T-cell (primary cell): ENCODE measurements around the gene METTL13. TPM values are rescaled to one million over a fixed set of nuclear protein-coding genes. Genes with fewer than 3 reads are reported as not detected.

Experiments used
- ATAC-seq, 4 experiments: fragments of 200-7000 bp in 3 of 4; fragments of 150-1000 bp in 1 of 4; cut with Tn5 transposase; replicated peaks in 1 of 4; 1 replicate in 3 of 4; 2 replicates in 1 of 4; pipeline ENCODE4 v1.10.0; 2021; ENCODE audit warnings: moderate library complexity in 3 of 4, mild to moderate bottlenecking in 2 of 4, moderate number of reproducible peaks in 1 of 4
- CTCF ChIA-PET, 2 donors: fragments of 300-600 bp; sonication (Branson Sonifier 250); formaldehyde crosslinking; loops; one replicate each; lab custom pipeline; 2022; ENCODE audit warnings: antibody characterized with exemption in 2 of 2; lab: Charles Lee
- POLR2A ChIA-PET, 2 donors: fragments of 300-600 bp; sonication (Branson Sonifier 250); formaldehyde crosslinking; loops; one replicate each; lab custom pipeline; 2022; ENCODE audit warnings: antibody characterized with exemption in 2 of 2; lab: Charles Lee
- DNase-seq, 35 experiments: peaks; one replicate each; pipeline versions ENCODE4 v3.0.0 to v3.0.0-alpha.2; 2013 to 2023
- H3K27ac ChIP-seq: one replicate; pipeline ENCODE4 v1.5.1; 2013; ENCODE audit warnings: low read length
- H3K27me3 ChIP-seq, 2 experiments: replicated peaks in 1 of 2; 1 replicate in 1 of 2; 2 replicates in 1 of 2; pipeline versions ENCODE4 v1.6.1 to v1.7.0; 2013; ENCODE audit warnings: low read length in 1 of 2, mixed read lengths in 1 of 2; ENCODE audit not compliant: control insufficient read depth in 2 of 2, insufficient read depth in 2 of 2; ENCODE audit errors: extremely low read depth in 1 of 2
- H3K36me3 ChIP-seq, 2 donors: 1 replicate in 1 of 2; 2 replicates in 1 of 2; pipeline versions ENCODE4 v1.6.1 to v1.7.0; 2013; ENCODE audit warnings: low read length in 1 of 2; ENCODE audit not compliant: control insufficient read depth in 2 of 2, insufficient read depth in 1 of 2; ENCODE audit errors: extremely low read depth in 1 of 2
- H3K4me1 ChIP-seq, 2 experiments: 1 replicate in 1 of 2; 2 replicates in 1 of 2; pipeline versions ENCODE4 v1.6.1 to v1.7.0; 2013; ENCODE audit warnings: low read length in 2 of 2, mixed read lengths in 1 of 2; ENCODE audit not compliant: insufficient read depth in 2 of 2, control insufficient read depth in 1 of 2; ENCODE audit errors: extremely low read depth in 1 of 2
- H3K4me3 ChIP-seq, 2 donors: 1 replicate in 1 of 2; 2 replicates in 1 of 2; pipeline versions ENCODE4 v1.5.1 to v1.7.0; 2013; ENCODE audit warnings: mild to moderate bottlenecking in 2 of 2, low read length in 1 of 2, moderate library complexity in 1 of 2; ENCODE audit not compliant: control insufficient read depth in 1 of 2; ENCODE audit errors: extremely low read depth in 1 of 2
- H3K9me3 ChIP-seq: 2 replicates; pipeline ENCODE4 v1.7.0; 2013
- H3K27ac Mint-ChIP-seq, 2 donors: one replicate each; pipeline ENCODE4 v1.8.0; 2020 to 2021; ENCODE audit warnings: mild to moderate bottlenecking in 2 of 2, mixed read lengths in 2 of 2
- H3K27me3 Mint-ChIP-seq, 2 donors: one replicate each; pipeline ENCODE4 v1.8.0; 2021 to 2022; ENCODE audit warnings: mixed read lengths in 2 of 2
- H3K36me3 Mint-ChIP-seq: one replicate; pipeline ENCODE4 v1.8.0; 2021; ENCODE audit warnings: mixed read lengths
- H3K4me1 Mint-ChIP-seq, 3 donors: one replicate each; pipeline ENCODE4 v1.8.0; 2020 to 2022; ENCODE audit warnings: mixed read lengths in 3 of 3, mild to moderate bottlenecking in 1 of 3
- H3K4me3 Mint-ChIP-seq, 3 donors: one replicate each; pipeline ENCODE4 v1.8.0; 2020 to 2022; ENCODE audit warnings: mild to moderate bottlenecking in 3 of 3, mixed read lengths in 3 of 3, moderate library complexity in 3 of 3
- H3K9me3 Mint-ChIP-seq, 3 donors: one replicate each; pipeline ENCODE4 v1.8.0; 2020 to 2022; ENCODE audit warnings: mixed read lengths in 3 of 3
- WGBS: methylation state at CpG from one replicate; pipeline ENCODE4 v1.1.5; 2013; ENCODE audit warnings: missing lambda C conversion rate; ENCODE audit not compliant: insufficient coverage; 5-methylcytosine and 5-hydroxymethylcytosine counted together
- total RNA-seq, 35 experiments: library from RNA in 6 of 35; stranded (reverse) in 6 of 35; fragments of 120-200 nt in 1 of 35; gene quantifications; one replicate each; pipeline versions ENCODE4 v1.2.1 to v1.2.4 and lab custom pipeline; 2013 to 2026

The METTL13 gene
- total RNA-seq, 5 donors from 2014 or later (not counting 1 experiment from before 2014, with no cell fraction given), result 16.0 to 37.6 (median 35.2) TPM

GRCh38 chr1:171787686-171788480 is 6.4 kb downstream of the METTL13 start:
- H3K9me3 Mint-ChIP-seq, result no peaks in the 10 kb centered on the region
- DNase-seq (no peak), ATAC-seq (no peak)
- H3K36me3 ChIP-seq, result peaks cover 26 to 93% of the 10 kb centered on the region in 2 donors
- peaks cover 10 to 19% of the 10 kb centered on the region in 2 experiments for H3K4me1 ChIP-seq
- no peak overlapping the region for H3K27ac Mint-ChIP-seq
- peaks cover 37 to 51% (median 43%) of the 10 kb centered on the region in 3 donors for H3K4me1 Mint-ChIP-seq
- H3K36me3 Mint-ChIP-seq, result peaks cover 76% of the 10 kb centered on the region
- CTCF ChIA-PET, result no interaction called here
- no peak overlapping the region for H3K4me3 Mint-ChIP-seq
- no peaks in the 10 kb centered on the region for H3K27me3 Mint-ChIP-seq
- H3K9me3 ChIP-seq, result no peaks in the 10 kb centered on the region
- no peak overlapping the region for H3K4me3 ChIP-seq
- H3K27me3 ChIP-seq, result no peaks in the 10 kb centered on the region
- 96% methylated on average over 12 of the region's 15 CpGs for WGBS
- H3K27ac ChIP-seq, result no peak overlapping the region
- POLR2A ChIA-PET, result no interaction called here

GRCh38 chr1:171788696-171789095 is 7.2 kb downstream of the METTL13 start:
- Histone ChIP-seq H3K4me1 (peaks cover 3 to 15% of the 10 kb centered on the region in 2 experiments), H3K27me3 (no peaks in the 10 kb centered on the region), H3K4me3 (no peak overlapping the region), H3K9me3 (no peaks in the 10 kb centered on the region), H3K36me3 (peaks cover 23 to 98% of the 10 kb centered on the region in 2 donors), H3K27ac (no peak overlapping the region)
- no peaks in the 10 kb centered on the region for H3K27me3 Mint-ChIP-seq
- peaks cover 78% of the 10 kb centered on the region for H3K36me3 Mint-ChIP-seq
- ChIA-PET POLR2A (no interaction called here), CTCF (no interaction called here)
- no peaks in the 10 kb centered on the region for H3K9me3 Mint-ChIP-seq
- DNase-seq (no peak), ATAC-seq (no peak)
- peaks cover 29 to 45% (median 37%) of the 10 kb centered on the region in 3 donors for H3K4me1 Mint-ChIP-seq
- WGBS, result 93% methylated on average over 3 of the region's 5 CpGs
- H3K27ac Mint-ChIP-seq, result no peak overlapping the region
- no peak overlapping the region for H3K4me3 Mint-ChIP-seq

GRCh38 chr1:171790318-171790717 is 8.9 kb downstream of the METTL13 start:
- ChIA-PET CTCF (no interaction called here), POLR2A (no interaction called here)
- no peaks in the 10 kb centered on the region for H3K9me3 ChIP-seq
- 100% methylated on average over 3 of the region's 6 CpGs for WGBS
- H3K9me3 Mint-ChIP-seq, result no peaks in the 10 kb centered on the region
- H3K36me3 Mint-ChIP-seq, result peaks cover 80% of the 10 kb centered on the region
- no peak for DNase-seq
- H3K4me3 Mint-ChIP-seq, result no peak overlapping the region
- no peak overlapping the region for H3K27ac ChIP-seq
- ATAC-seq, result no peak
- H3K4me1 ChIP-seq, result peaks cover 0 to 7% of the 10 kb centered on the region in 2 experiments
- peaks cover 16 to 40% (median 31%) of the 10 kb centered on the region in 3 donors for H3K4me1 Mint-ChIP-seq
- no peak overlapping the region for H3K27ac Mint-ChIP-seq
- H3K36me3 ChIP-seq, result peaks cover 27 to 98% of the 10 kb centered on the region in 2 donors
- H3K4me3 ChIP-seq, result no peak overlapping the region
- H3K27me3 ChIP-seq, result no peaks in the 10 kb centered on the region
- H3K27me3 Mint-ChIP-seq, result no peaks in the 10 kb centered on the region

- no peaks in the 10 kb centered on the region for H3K27me3 Mint-ChIP-seq
- Histone ChIP-seq H3K9me3 (no peaks in the 10 kb centered on the region), H3K27me3 (no peaks in the 10 kb centered on the region), H3K4me3 (no peak overlapping the region), H3K36me3 (peaks cover 35 to 98% of the 10 kb centered on the region in 2 donors), H3K27ac (no peak overlapping the region), H3K4me1 (no peaks in the 10 kb centered on the region)
- 90% methylated on average over 3 of the region's 7 CpGs for WGBS
- CTCF ChIA-PET, result no interaction called here
- POLR2A ChIA-PET, result no interaction called here
- DNase-seq (no peak), ATAC-seq (no peak)
- H3K9me3 Mint-ChIP-seq, result no peaks in the 10 kb centered on the region
- no peak overlapping the region for H3K27ac Mint-ChIP-seq
- H3K4me1 Mint-ChIP-seq, result peaks cover 2 to 27% (median 16%) of the 10 kb centered on the region in 3 donors
- peaks cover 80% of the 10 kb centered on the region for H3K36me3 Mint-ChIP-seq
- H3K4me3 Mint-ChIP-seq, result no peak overlapping the region
Observed at GRCh38 chr1:171792656-171793369, 11.4 kb downstream of the METTL13 start.

GRCh38 chr1:171793636-171794035 is 12.2 kb downstream of the METTL13 start:
- POLR2A ChIA-PET, result no interaction called here
- peak in 1 of 4 experiments; percentile 13 for ATAC-seq
- Histone ChIP-seq H3K9me3 (no peaks in the 10 kb centered on the region), H3K4me1 (no peaks in the 10 kb centered on the region), H3K4me3 (no peak overlapping the region), H3K27ac (no peak overlapping the region), H3K27me3 (no peaks in the 10 kb centered on the region), H3K36me3 (peaks cover 32 to 92% of the 10 kb centered on the region in 2 donors)
- Mint-ChIP-seq H3K27ac (peak overlapping the region; percentile 64 to 66), H3K27me3 (no peaks in the 10 kb centered on the region), H3K4me3 (no peak overlapping the region), H3K4me1 (peaks cover 0 to 24% (median 14%) of the 10 kb centered on the region in 3 donors), H3K9me3 (no peaks in the 10 kb centered on the region), H3K36me3 (peaks cover 80% of the 10 kb centered on the region)
- 100% methylated on average over 1 of the region's 1 CpG for WGBS
- CTCF ChIA-PET, result no interaction called here
- no peak for DNase-seq

- Histone ChIP-seq H3K27me3 (no peaks in the 10 kb centered on the region), H3K27ac (no peak overlapping the region), H3K36me3 (peaks cover 31 to 88% of the 10 kb centered on the region in 2 donors), H3K4me3 (no peak overlapping the region), H3K4me1 (no peaks in the 10 kb centered on the region), H3K9me3 (no peaks in the 10 kb centered on the region)
- POLR2A ChIA-PET, result no interaction called here
- peak in 4 of 35 experiments; percentile 10 to 19 (median 12) for DNase-seq
- Mint-ChIP-seq H3K4me1 (peaks cover 0 to 24% (median 12%) of the 10 kb centered on the region in 3 donors), H3K36me3 (peaks cover 79% of the 10 kb centered on the region), H3K4me3 (no peak overlapping the region), H3K27me3 (no peaks in the 10 kb centered on the region), H3K27ac (peak overlapping the region; percentile 64 to 66), H3K9me3 (no peaks in the 10 kb centered on the region)
- peak; percentile 77 to 100 (median 96) for ATAC-seq
- CTCF ChIA-PET, result no interaction called here
- 50% methylated on average over 2 of the region's 4 CpGs for WGBS
Observed at GRCh38 chr1:171794085-171794484, 12.6 kb downstream of the METTL13 start.
